Epithelial cell of prostate (primary cell): ENCODE results near the gene SBDS.
"Not testable (repeated sequence)": the region's sequence is repeated elsewhere in the genome, so short reads cannot be mapped to it uniquely, and the experiment has no call there.

ENCODE experiments used
- DNase-seq: peaks from one replicate; pipeline ENCODE4 v3.0.0-alpha.2; 2011; ENCODE audit warnings: low read depth, low spot score
- H3K27ac ChIP-seq: fragments of 450-650 bp; 2 replicates; pipeline ENCODE4 v1.5.1; 2017; ENCODE audit warnings: mild to moderate bottlenecking

The SBDS gene

GRCh38 chr7:66995050-66995776 is at the start of gene SBDS:
TSS of gene SBDS (minus strand) at chr7:66995586. CDS start at chr7:66995417, 169 bp downstream.
- peak; percentile 94 for DNase-seq
- H3K27ac ChIP-seq = peak within 1 kb of the TSS; percentile 96

DNA sequence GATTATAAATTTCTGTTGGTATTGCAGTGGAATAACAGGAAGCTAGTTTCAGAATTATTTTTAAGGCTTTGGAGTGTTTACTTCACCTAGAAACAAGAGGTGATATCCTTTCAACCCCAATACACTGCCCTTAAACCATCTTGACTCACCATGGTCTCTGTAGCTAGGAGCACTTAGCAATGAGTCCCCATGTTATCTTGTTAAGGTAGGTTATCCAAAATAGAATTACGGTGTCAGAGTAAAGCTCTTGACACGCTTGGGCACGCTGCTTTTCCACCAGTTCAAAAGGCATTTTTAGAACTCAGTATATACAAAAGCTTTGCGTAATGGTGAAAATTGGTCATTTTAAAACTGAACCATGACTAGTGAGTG is 48.2 kb upstream of the SBDS start:
- peak overlapping the region; percentile 41 for H3K27ac ChIP-seq
- not testable (repeated sequence) for DNase-seq

- peak overlapping the region; percentile 41 for H3K27ac ChIP-seq
- peak; percentile 60 for DNase-seq
Measured at GRCh38 chr7:67042781-67043558, 47.6 kb upstream of the SBDS start.

DNA sequence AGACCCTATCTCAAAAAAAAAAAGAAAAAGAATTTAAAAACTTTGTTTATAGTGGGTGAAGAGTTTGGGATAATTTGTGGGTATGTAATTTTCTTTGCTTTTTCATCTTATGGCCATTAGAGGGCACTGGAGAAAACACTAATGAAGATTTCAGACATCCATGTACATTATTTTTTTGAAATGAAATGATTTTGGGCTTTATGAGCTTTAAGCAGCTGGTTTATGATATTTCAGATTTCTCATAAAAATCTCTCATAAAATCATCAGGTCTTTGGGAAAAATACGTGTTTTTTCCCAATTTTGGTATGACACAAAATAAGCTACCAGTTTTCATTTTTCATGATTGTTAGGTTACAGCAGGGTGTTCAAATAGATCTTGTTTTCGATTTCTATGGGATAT is 45.4 kb upstream of the SBDS start:
- DNase-seq, H3K27ac ChIP-seq: not testable (repeated sequence)

DNA sequence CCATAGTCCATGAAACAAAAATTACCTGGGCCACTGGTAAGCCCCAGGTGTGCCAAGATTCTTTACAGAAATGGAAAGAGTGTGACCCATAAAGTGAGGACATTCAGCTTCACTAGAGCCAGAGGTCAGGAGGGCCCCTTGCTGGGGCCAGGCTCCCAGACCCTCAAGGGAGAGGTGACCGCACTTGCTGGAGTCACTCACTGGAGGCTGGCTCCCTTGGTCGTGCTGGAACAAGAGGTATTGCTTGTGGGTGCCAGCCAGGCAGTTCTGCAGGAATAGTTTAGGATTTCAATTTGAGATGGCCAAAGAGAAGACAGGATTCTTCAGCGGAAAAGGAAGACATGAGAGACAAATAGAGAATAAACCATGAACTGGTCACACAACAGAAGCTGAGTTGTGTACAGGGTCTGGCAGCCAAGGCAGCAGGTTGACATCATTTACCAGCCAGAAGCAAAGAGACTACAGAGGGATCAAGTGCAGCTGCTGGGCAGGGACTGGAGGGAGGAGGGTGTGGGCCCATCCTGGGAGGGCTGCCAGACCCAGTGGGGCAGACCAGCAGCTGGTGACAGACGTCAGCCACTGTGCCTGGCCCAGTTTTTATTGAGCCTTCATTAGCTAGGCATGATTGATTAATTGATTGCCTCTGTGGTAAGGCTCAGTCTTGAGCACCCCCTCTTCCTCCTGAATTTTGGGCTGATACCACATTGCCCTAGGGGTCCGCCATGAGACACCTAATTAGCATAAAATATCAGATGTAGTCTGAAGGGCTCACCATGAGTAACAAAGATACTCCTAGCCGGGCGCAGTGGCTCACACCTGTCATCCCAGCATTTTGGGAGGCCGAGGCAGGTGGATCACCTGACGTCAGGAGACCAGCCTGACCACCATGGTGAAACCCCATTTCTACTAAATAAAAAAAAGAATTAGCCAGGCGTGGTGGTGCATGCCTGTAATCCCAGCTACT is 41.3 kb upstream of the SBDS start:
- H3K27ac ChIP-seq, DNase-seq: not testable (repeated sequence)

- no peak for DNase-seq
- no peak overlapping the region for H3K27ac ChIP-seq
Measured at GRCh38 chr7:67033251-67033650, 37.9 kb upstream of the SBDS start.

- DNase-seq = not testable (repeated sequence)
Measured at GRCh38 chr7:67031685-67032084, 36.3 kb upstream of the SBDS start.

DNA sequence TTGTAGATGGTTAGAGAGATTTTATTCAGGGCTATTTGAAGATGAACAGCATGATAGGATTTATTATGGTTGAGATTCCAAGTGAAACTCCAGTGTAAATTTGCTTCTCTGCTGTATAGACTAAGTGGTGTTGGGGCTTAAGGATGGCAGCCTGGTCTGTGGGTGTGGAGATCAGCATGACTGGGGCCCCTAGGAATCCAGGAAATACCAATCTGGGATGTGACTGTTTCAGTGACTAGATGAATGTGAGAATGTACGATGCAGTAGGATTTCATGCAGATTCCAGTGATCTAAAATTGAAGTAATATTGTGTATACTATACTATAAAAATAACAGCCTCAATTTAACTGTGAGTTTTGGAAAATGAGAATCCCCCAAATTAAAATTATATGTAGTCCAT is 30.1 kb upstream of the SBDS start:
- peak overlapping the region; percentile 72 for H3K27ac ChIP-seq
- DNase-seq = not testable (repeated sequence)

More at GRCh38 chr7:67031685-67032084, 36.3 kb upstream of the SBDS start:
- not testable (repeated sequence) for H3K27ac ChIP-seq

DNA sequence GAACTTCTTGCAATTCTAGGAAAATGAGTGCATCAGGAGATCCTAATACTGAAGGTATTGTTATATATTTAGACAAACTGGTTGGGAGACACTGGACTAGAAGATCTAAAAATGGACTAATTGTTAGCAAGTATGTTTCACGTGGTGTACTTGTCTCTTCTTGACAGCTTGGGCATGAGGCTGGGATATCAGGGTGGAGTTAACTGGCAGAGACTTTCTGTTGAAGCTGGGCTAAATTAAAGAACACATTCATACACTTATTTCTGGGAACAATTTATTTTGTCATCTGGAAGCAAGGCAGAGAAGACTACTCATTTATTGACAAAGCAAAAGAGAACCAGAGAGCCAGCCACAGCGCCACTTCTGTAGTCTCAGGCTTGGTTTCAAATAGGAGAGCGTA is 27.1 kb upstream of the SBDS start:
- no peak overlapping the region for H3K27ac ChIP-seq
- no peak for DNase-seq

- H3K27ac ChIP-seq = no peak overlapping the region
- DNase-seq = no peak
Measured at GRCh38 chr7:67021260-67021659, 25.9 kb upstream of the SBDS start.

- DNase-seq = peak; percentile 44
- peak overlapping the region; percentile 80 for H3K27ac ChIP-seq
Measured at GRCh38 chr7:67019562-67020390, 24.4 kb upstream of the SBDS start.

- no peak for DNase-seq
- H3K27ac ChIP-seq = peak overlapping the region; percentile 80
Measured at GRCh38 chr7:67018940-67019339, 23.6 kb upstream of the SBDS start.

GRCh38 chr7:67017971-67018370 is 22.6 kb upstream of the SBDS start:
- DNase-seq, H3K27ac ChIP-seq: not testable (repeated sequence)

DNA sequence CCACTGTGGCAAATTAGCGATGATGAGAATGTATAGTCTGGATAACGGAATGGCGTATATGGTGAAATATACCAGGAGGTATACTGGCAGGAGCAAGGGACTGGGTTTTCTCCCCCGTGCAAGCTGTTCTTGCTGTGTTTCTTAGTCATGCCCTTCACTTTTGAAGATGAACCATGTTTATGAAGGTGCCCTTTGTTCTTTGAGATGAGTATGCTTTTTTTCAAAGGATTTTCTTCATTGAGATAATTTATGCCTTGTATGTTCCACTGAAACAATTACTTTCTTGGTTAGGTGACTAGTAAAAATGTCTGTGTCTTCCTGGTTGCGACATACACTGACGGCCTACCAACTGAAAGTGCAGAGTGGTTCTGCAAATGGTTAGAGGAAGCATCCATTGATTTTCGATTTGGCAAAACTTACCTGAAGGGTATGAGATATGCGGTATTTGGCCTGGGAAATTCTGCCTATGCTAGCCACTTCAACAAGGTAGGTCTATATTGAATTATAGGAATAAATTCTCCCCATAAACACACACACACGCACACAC is 18.8 kb upstream of the SBDS start:
- DNase-seq, H3K27ac ChIP-seq: not testable (repeated sequence)

GRCh38 chr7:67009677-67010076 is 14.3 kb upstream of the SBDS start:
- DNase-seq, H3K27ac ChIP-seq: not testable (repeated sequence)

DNA sequence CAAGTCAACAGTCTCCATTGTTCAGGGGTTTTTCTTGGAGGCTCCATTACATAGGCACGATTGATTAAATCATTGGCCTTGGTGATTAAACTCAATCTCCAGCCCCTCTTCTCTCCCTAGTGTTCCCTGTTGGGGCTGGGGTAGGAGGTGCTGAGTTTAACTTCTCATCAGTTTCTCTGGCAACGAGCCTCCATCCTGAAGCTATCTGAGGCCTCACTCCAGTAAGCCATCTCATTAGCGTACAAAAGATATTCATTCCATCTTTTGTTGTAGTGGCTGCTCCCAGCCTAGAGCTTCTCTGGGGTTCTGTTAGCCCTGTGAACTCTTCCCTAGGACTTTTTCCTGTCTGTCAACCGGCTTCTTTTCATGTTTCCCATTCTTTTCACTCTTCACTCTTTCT is 12.9 kb upstream of the SBDS start:
- no peak for DNase-seq
- no peak overlapping the region for H3K27ac ChIP-seq

DNA sequence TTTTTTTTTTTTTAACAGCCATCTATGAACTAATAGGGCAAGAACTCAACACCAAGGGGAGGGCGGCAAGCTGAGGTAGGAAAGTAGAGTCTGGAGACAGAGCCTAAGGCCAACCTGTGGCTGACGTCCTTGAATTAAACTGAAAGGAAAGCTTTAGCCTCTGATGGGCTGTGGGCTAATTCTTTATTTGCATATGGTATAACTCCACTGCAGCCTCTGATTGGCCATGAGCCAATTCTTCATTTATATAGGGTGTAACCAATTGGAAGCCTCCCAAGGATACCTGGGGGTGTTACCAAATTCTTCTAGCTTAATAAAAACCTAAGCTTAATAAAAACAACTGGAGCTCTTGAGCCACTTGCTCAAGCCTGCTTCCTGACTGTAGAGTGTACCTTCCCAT is 11.6 kb upstream of the SBDS start:
- no peak for DNase-seq
- no peak overlapping the region for H3K27ac ChIP-seq

- H3K27ac ChIP-seq, DNase-seq: not testable (repeated sequence)
Measured at GRCh38 chr7:67004145-67004544, 8.8 kb upstream of the SBDS start.

DNA sequence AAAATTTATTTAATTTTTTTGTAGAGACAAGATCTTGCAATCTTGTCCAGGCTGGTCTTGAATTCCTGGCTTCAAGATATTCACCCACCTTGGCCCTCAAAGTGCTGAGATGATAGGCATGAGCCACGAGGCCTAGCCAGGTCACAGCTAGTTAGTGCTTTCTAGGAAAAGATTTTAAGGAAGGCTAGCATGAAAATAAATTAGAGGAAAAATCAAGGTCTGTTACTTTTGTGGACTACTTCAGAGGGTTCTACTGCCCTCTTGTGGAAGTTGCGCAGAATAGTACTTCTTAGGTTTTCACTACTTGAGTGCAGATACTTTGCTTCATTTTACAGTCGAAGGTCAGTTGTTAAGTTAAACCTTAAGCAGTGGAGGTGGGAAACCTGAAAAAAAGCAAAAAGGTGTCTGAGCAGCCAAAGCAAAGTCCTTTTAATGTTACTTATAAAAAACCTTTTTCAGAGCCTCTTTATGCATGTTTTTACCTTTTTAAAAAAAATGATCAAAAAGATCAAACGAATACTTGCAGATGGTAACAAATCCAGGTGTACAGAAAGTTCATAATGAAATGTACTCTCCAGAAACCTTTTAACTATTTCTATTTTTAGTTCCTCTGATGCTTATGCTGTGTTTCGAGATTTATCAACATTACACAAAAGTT is 5.3 kb upstream of the SBDS start:
- not testable (repeated sequence) for DNase-seq, H3K27ac ChIP-seq
